Endothelial cell of umbilical vein (primary cell): Measurements from ENCODE around the gene GPD1L. TPM values are rescaled to one million over a fixed set of nuclear protein-coding genes. Genes with fewer than 3 reads are reported as not detected.

Experiments
- BruUV-seq: library from RNA; stranded (reverse); fragments of 400-500 nt; replicated peaks from 2 replicates; lab custom pipeline; 2021; lab: Mats Ljungman, UMichigan
- CTCF ChIA-PET: fragments of 300-600, 350-600 bp; sonication (Branson Sonifier 250); formaldehyde crosslinking; loops from one replicate; lab custom pipeline; 2021; ENCODE audit warnings: antibody characterized with exemption, inconsistent platforms; lab: Charles Lee
- POLR2A ChIA-PET: fragments of 300-600, 350-600 bp; sonication (Branson Sonifier 250); formaldehyde crosslinking; loops from one replicate; lab custom pipeline; 2021; ENCODE audit warnings: antibody characterized with exemption, inconsistent platforms; lab: Charles Lee
- DNase-seq: peaks from one replicate; pipeline ENCODE4 v3.0.0-alpha.2; 2011; ENCODE audit warnings: low read depth, low spot score
- FAIRE-seq: peaks from 2 replicates; lab custom pipeline; 2011; peaks lifted over from hg19 to GRCh38; lab: Jason Lieb, UNC
- H2AFZ ChIP-seq: 2 replicates; pipeline ENCODE4 v1.6.0; 2012; ENCODE audit warnings: low read depth, low read length, control low read depth, inconsistent platforms
- H3K27ac ChIP-seq: 2 replicates; pipeline ENCODE4 v1.5.1; 2011; ENCODE audit warnings: low read depth, mild to moderate bottlenecking, control low read depth, low read length, moderate library complexity; ENCODE audit not compliant: insufficient read depth
- H3K27me3 ChIP-seq, 2 experiments: 2 replicates each; pipeline versions ENCODE4 v1.6.0 to v1.6.1; 2011; ENCODE audit warnings: low read length in 2 of 2, mixed read lengths in 1 of 2; ENCODE audit not compliant: control insufficient read depth in 2 of 2, insufficient read depth in 2 of 2
- H3K36me3 ChIP-seq, 2 experiments: 2 replicates in 1 of 2; 3 replicates in 1 of 2; pipeline ENCODE4 v1.5.1; 2011; ENCODE audit warnings: low read length in 2 of 2, mild to moderate bottlenecking in 1 of 2, moderate library complexity in 1 of 2; ENCODE audit not compliant: control insufficient read depth in 2 of 2, insufficient read depth in 2 of 2; ENCODE audit errors: extremely low read depth in 1 of 2
- H3K4me1 ChIP-seq: 3 replicates; pipeline ENCODE4 v1.5.1; 2011; ENCODE audit warnings: mild to moderate bottlenecking, low read length; ENCODE audit not compliant: control insufficient read depth, insufficient read depth; ENCODE audit errors: extremely low read depth
- H3K4me2 ChIP-seq: 2 replicates; pipeline ENCODE4 v1.6.1; 2011; ENCODE audit warnings: low read length, control low read depth, mixed read lengths; ENCODE audit not compliant: insufficient read depth
- H3K4me3 ChIP-seq, 3 experiments: fragments of 200-600 bp in 1 of 3; sonication (generic), shearing (Covaris generic) in 1 of 3; replicated peaks in 1 of 3; 2 replicates each; pipeline ENCODE4 v1.5.1; 2011 to 2016; ENCODE audit warnings: control low read depth in 3 of 3, low read length in 3 of 3, mild to moderate bottlenecking in 2 of 3, inconsistent platforms in 1 of 3, low read depth in 1 of 3, moderate library complexity in 1 of 3; ENCODE audit not compliant: insufficient read depth in 1 of 3
- H3K79me2 ChIP-seq: 2 replicates; pipeline ENCODE4 v1.6.0; 2012; ENCODE audit warnings: low read length, inconsistent platforms; ENCODE audit not compliant: control insufficient read depth, insufficient read depth
- H3K9ac ChIP-seq: replicated peaks from 2 replicates; pipeline ENCODE3; 2011; ENCODE audit warnings: low read length, control low read depth; ENCODE audit not compliant: insufficient read depth; ENCODE audit errors: extremely low read depth
- H3K9me1 ChIP-seq: replicated peaks from 3 replicates; pipeline ENCODE4 v1.6.0; 2011; ENCODE audit warnings: mild to moderate bottlenecking, low read length; ENCODE audit not compliant: control insufficient read depth, insufficient read depth; ENCODE audit errors: extremely low read depth
- H3K9me3 ChIP-seq: replicated peaks from 2 replicates; pipeline ENCODE4 v1.5.1; 2012; ENCODE audit warnings: low read length, inconsistent platforms; ENCODE audit not compliant: control insufficient read depth, insufficient read depth
- H4K20me1 ChIP-seq: replicated peaks from 2 replicates; pipeline ENCODE3; 2011; ENCODE audit warnings: mild to moderate bottlenecking, low read length; ENCODE audit not compliant: control insufficient read depth, insufficient read depth; ENCODE audit errors: extremely low read depth
- CTCF ChIP-seq, 2 donors: IDR thresholded peaks; 1 replicate in 1 of 2; 2 replicates in 1 of 2; pipeline ENCODE4 v1.5.1; 2011; ENCODE audit warnings: low read length in 2 of 2, mild to moderate bottlenecking in 2 of 2, moderate library complexity in 2 of 2, control low read depth in 1 of 2, inconsistent platforms in 1 of 2, low read depth in 1 of 2; ENCODE audit not compliant: insufficient read depth in 1 of 2; ENCODE audit errors: extremely low read depth in 1 of 2
- EZH2 ChIP-seq: IDR thresholded peaks from 2 replicates; pipeline ENCODE4 v1.6.1; 2012; ENCODE audit warnings: borderline replicate concordance, low read depth, mild to moderate bottlenecking, moderate library complexity, low read length, inconsistent platforms; ENCODE audit not compliant: severe bottlenecking
- FOS ChIP-seq: IDR thresholded peaks from 2 replicates; pipeline ENCODE4 v1.6.1; 2011; ENCODE audit warnings: mild to moderate bottlenecking, low read length, moderate library complexity, borderline replicate concordance; ENCODE audit not compliant: insufficient read depth
- GATA2 ChIP-seq: IDR thresholded peaks from 2 replicates; pipeline ENCODE4 v1.7.0; 2011; ENCODE audit warnings: low read depth, mild to moderate bottlenecking, moderate library complexity, mixed read lengths, low read length; ENCODE audit not compliant: insufficient read length, insufficient read depth
- JUN ChIP-seq: IDR thresholded peaks from 2 replicates; pipeline ENCODE4 v1.6.1; 2011; ENCODE audit warnings: borderline replicate concordance, low read depth; ENCODE audit not compliant: insufficient read length, insufficient read depth
- MAX ChIP-seq: IDR thresholded peaks from 2 replicates; pipeline ENCODE4 v1.6.1; 2011; ENCODE audit not compliant: insufficient read depth, insufficient read length
- MYC ChIP-seq: IDR thresholded peaks from one replicate; pipeline ENCODE4 v1.6.1; 2011; ENCODE audit warnings: mild to moderate bottlenecking, low read depth, low read length
- POLR2A ChIP-seq: IDR thresholded peaks from 2 replicates; pipeline ENCODE4 v1.6.1; 2012; ENCODE audit warnings: low read depth, mild to moderate bottlenecking, control low read depth, low read length
- POLR2AphosphoS5 ChIP-seq: IDR thresholded peaks from 2 replicates; pipeline ENCODE4 v1.6.1; 2012; ENCODE audit warnings: low read depth, mild to moderate bottlenecking, control low read depth, low read length, moderate library complexity; ENCODE audit not compliant: insufficient read depth
- dilution Hi-C: fragments of 300-500 bp; cut with MboI; formaldehyde crosslinking; loops from one replicate; pipeline ENCODE4 v1.15.0; 2019; ENCODE audit warnings: low sequenced_read_pairs; ENCODE audit not compliant: extremely low pct_ligation_motif_present
- intact Hi-C: fragments of 100-400 bp; cut with micrococcal nuclease; formaldehyde crosslinking; loops from one replicate; pipeline ENCODE4 v1.10.0; 2022
- polyA plus RNA-seq, 4 experiments: library from polyadenylated mRNA; depleted of rRNA in 3 of 4; stranded (reverse) in 3 of 4; unstranded in 1 of 4; fragments of >200 nt; gene quantifications; 2 replicates each; pipeline versions ENCODE4 v1.2.1 to v1.2.3, GENCODE V29; 2011 to 2012; ENCODE audit warnings: missing spikeins in 1 of 4
- total RNA-seq: library from RNA; stranded (reverse); gene quantifications from 2 replicates; pipeline ENCODE4 v1.2.3, GENCODE V29; 2021

GPD1L gene
- total and polyA plus RNA-seq, 2 donors (not counting 3 experiments of a cell fraction or from before 2014, with no cell fraction given) = 5.1 to 12.9 TPM

GRCh38 chr3:32100465-32100864 is 6.0 kb upstream of the GPD1L start:
- CTCF ChIA-PET = no interaction called here

GRCh38 chr3:32102289-32102688 is 4.1 kb upstream of the GPD1L start:
- DNase-seq (no peak), FAIRE-seq (no peak)
- no peak overlapping the region for H3K27ac ChIP-seq
- TF ChIP-seq FOS = no peak
- TF ChIP-seq CTCF (IDR thresholded peaks at IDR 0.05; ENCODE audit: extremely low read depth in 1 of 2, insufficient read depth in 1 of 2, low read depth in 1 of 2, low read length in 2 of 2) = no peak
- no peak for TF ChIP-seq MAX
- no peak for TF ChIP-seq POLR2AphosphoS5
- no peak for TF ChIP-seq MYC
- no peak for TF ChIP-seq GATA2
- TF ChIP-seq POLR2A = no peak
- TF ChIP-seq EZH2 = no peak
- no peak for TF ChIP-seq JUN
- H3K4me3 ChIP-seq = no peak overlapping the region
- H3K9me1 ChIP-seq = no peaks in the 10 kb centered on the region
- no peaks in the 10 kb centered on the region for H3K79me2 ChIP-seq
- CTCF ChIA-PET = no interaction called here
- dilution Hi-C loops (no loop called here), intact Hi-C loops (no loop called here)
- H3K4me1 ChIP-seq = peaks cover 15% of the 10 kb centered on the region
- H3K4me2 ChIP-seq = no peak overlapping the region
- no TSS peak for BruUV-seq
- no peaks in the 10 kb centered on the region for H3K9me3 ChIP-seq
- H2AFZ ChIP-seq = no peak overlapping the region
- H4K20me1 ChIP-seq = no peaks in the 10 kb centered on the region
- POLR2A ChIA-PET = no interaction called here
- no peaks in the 10 kb centered on the region for H3K27me3 ChIP-seq
- H3K36me3 ChIP-seq = no peaks in the 10 kb centered on the region
- H3K9ac ChIP-seq = no peak overlapping the region

More at GRCh38 chr3:32100465-32100864, 6.0 kb upstream of the GPD1L start:
- H3K36me3 ChIP-seq = no peaks in the 10 kb centered on the region
- TF ChIP-seq JUN (no peak), EZH2 (no peak), MAX (no peak), GATA2 (no peak), POLR2A (no peak), POLR2AphosphoS5 (no peak), MYC (no peak)
- FAIRE-seq (no peak), DNase-seq (no peak)
- no peak overlapping the region for H3K27ac ChIP-seq
- no peaks in the 10 kb centered on the region for H3K9me1 ChIP-seq
- H3K4me3 ChIP-seq = no peak overlapping the region
- H3K4me2 ChIP-seq = no peak overlapping the region
- H4K20me1 ChIP-seq = no peaks in the 10 kb centered on the region
- H3K27me3 ChIP-seq = no peaks in the 10 kb centered on the region
- intact Hi-C loops (no loop called here), dilution Hi-C loops (no loop called here)
- H3K79me2 ChIP-seq = no peaks in the 10 kb centered on the region
- H3K9ac ChIP-seq = no peak overlapping the region
- H3K9me3 ChIP-seq = no peaks in the 10 kb centered on the region
- BruUV-seq = no TSS peak
- peaks cover 4% of the 10 kb centered on the region for H3K4me1 ChIP-seq
- POLR2A ChIA-PET = no interaction called here
- no peak overlapping the region for H2AFZ ChIP-seq
